Parathyroid adenoma (tissue), 2 donors: Measurements from ENCODE around the gene TBL1XR1.

Experiments
- H2AFZ ChIP-seq: fragments of 300-600 bp; sonication (generic); one replicate; pipeline ENCODE4 v1.7.0; 2017; ENCODE audit warnings: antibody characterized with exemption, mild to moderate bottlenecking
- H3K27ac ChIP-seq: fragments of 300-600 bp; sonication (generic); one replicate; pipeline ENCODE4 v1.7.0; 2017
- H3K27me3 ChIP-seq: fragments of 300-600 bp; sonication (generic); one replicate; pipeline ENCODE4 v1.7.0; 2017; ENCODE audit warnings: low read length; ENCODE audit not compliant: control insufficient read depth, insufficient read depth
- H3K36me3 ChIP-seq: fragments of 300-600 bp; sonication (generic); one replicate; pipeline ENCODE4 v1.7.0; 2017; ENCODE audit warnings: low read length; ENCODE audit not compliant: control insufficient read depth, insufficient read depth
- H3K4me1 ChIP-seq: fragments of 300-600 bp; sonication (generic); one replicate; pipeline ENCODE4 v1.7.0; 2017; ENCODE audit warnings: control low read depth
- H3K4me2 ChIP-seq: fragments of 300-600 bp; sonication (generic); one replicate; pipeline ENCODE4 v1.7.0; 2017; ENCODE audit warnings: low read length
- H3K4me3 ChIP-seq: fragments of 300-600 bp; sonication (generic); one replicate; pipeline ENCODE4 v1.7.0; 2017; ENCODE audit warnings: low read depth, low read length
- H3K79me2 ChIP-seq: fragments of 300-600 bp; sonication (generic); one replicate; pipeline ENCODE4 v1.7.0; 2017; ENCODE audit warnings: control low read depth
- H3K9ac ChIP-seq: fragments of 300-600 bp; sonication (generic); one replicate; pipeline ENCODE4 v1.7.0; 2017; ENCODE audit warnings: mild to moderate bottlenecking
- H3K9me3 ChIP-seq: fragments of 300-600 bp; sonication (generic); one replicate; pipeline ENCODE4 v1.7.0; 2017; ENCODE audit warnings: low read length; ENCODE audit not compliant: control insufficient read depth
- CTCF ChIP-seq: fragments of 300-600 bp; sonication (generic); IDR thresholded peaks from one replicate; pipeline ENCODE4 v1.7.0; 2017; ENCODE audit warnings: antibody characterized with exemption, mild to moderate bottlenecking
- donor health status: primary hyperparathyroidism.

Gene TBL1XR1

DNA sequence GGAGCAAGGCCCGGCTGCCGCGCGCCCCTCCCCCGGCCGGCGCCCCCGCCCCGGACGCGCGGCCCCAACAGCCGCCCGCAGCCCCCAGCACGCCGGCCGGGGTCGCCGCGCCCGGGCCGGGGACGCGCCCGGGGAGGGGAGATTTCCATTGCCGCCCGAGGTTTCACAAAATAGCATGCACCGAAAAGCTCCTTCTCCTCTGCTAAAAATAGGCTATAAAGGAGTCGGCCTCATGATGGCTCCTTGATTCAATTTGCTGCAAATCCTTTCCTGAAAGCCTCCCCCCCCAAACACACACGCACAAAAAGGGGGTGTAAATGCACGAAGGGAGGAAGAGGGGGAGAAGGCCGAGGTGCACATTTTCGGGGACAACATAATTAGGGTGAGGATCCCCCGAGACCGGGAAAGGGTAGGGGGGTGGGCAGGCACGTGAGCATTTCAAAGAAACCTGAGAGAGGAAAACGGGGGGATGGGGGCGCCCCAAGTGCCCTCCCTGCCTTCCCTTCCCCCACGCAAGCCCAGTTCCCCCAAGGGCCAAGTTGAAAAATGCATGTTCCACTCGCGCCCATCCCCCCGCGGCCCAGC lies 734 bp downstream of the TBL1XR1 start:
- H3K36me3 ChIP-seq: no peaks in the 10 kb centered on the region
- peak overlapping the region; percentile 77 for H3K4me3 ChIP-seq
- TF ChIP-seq CTCF: no peak
- peak overlapping the region; percentile 80 for H3K9ac ChIP-seq
- peak overlapping the region; percentile 70 for H3K4me2 ChIP-seq
- no peaks in the 10 kb centered on the region for H3K27me3 ChIP-seq
- peak overlapping the region; percentile 92 for H3K27ac ChIP-seq
- H3K79me2 ChIP-seq: peaks cover 42% of the 10 kb centered on the region
- no peaks in the 10 kb centered on the region for H3K9me3 ChIP-seq
- H2AFZ ChIP-seq: peak overlapping the region; percentile 77
- H3K4me1 ChIP-seq: peaks cover 11% of the 10 kb centered on the region

DNA sequence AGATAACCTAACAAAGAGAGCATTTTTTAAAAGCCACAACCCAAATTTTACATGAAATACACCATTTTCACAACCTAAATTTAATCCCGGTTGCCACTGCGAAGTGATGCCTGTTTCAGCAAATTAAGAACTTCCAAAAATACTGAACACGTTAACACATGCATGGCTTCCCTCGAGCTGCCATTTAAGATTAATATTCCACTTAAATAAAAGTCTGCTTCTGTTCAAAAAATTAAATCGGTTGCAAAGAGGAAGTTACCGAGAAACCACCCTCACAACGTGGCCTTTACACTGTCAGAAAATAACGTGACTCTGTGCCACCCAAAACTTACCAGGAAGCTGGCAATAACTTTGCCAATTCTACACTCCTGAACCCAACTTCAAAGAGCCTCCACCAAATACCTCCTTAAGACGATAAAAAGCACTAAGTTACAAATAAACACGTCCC lies 1.2 kb downstream of the TBL1XR1 start:
- Histone ChIP-seq H3K27me3 (no peaks in the 10 kb centered on the region), H2AFZ (peak overlapping the region; percentile 13), H3K27ac (peak overlapping the region; percentile 92), H3K4me3 (peak overlapping the region; percentile 77), H3K9ac (no peak overlapping the region), H3K4me1 (peaks cover 15% of the 10 kb centered on the region), H3K36me3 (no peaks in the 10 kb centered on the region), H3K9me3 (no peaks in the 10 kb centered on the region), H3K4me2 (peak overlapping the region; percentile 70), H3K79me2 (peaks cover 47% of the 10 kb centered on the region)
- no peak for TF ChIP-seq CTCF

DNA sequence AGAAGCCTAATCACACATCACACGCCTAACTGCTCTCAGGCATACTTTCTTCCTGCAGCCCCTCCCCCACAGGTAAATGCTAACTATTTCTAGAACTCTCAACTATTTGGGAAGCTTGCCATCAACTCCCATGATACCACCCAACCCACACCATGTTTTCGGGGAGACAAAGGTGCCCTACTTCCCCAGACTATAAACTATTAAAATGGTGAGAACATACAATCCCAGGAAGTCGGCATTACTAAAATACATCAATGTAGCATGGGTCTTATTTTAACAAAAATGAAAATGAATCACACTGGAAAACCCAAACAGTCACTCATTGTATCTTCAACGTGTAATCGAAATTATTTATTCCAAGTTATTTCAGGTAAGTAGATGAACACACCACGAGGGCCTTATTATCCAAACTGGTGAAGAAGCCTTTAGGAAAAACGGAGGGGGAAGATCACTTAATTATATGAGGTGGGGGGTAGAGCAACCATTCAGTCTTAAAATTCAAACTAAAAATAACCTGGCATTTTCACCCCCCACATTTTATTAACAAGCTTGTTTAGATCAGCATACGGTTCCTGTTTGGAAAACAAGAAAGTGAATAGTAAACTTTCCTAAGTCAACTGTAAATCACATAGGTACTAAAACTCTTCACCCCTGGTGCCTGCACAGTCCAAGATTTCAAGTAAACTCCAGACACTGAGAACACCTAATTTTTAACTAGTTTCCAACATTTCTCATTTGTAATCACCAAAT lies 1.9 kb downstream of the TBL1XR1 start:
- Histone ChIP-seq H3K79me2 (peaks cover 52% of the 10 kb centered on the region), H3K27me3 (no peaks in the 10 kb centered on the region), H2AFZ (no peak overlapping the region), H3K36me3 (no peaks in the 10 kb centered on the region), H3K4me1 (peaks cover 17% of the 10 kb centered on the region), H3K4me2 (peak overlapping the region; percentile 70), H3K9ac (no peak overlapping the region), H3K9me3 (no peaks in the 10 kb centered on the region), H3K27ac (peak overlapping the region; percentile 92), H3K4me3 (peak overlapping the region; percentile 77)
- TF ChIP-seq CTCF: no peak

DNA sequence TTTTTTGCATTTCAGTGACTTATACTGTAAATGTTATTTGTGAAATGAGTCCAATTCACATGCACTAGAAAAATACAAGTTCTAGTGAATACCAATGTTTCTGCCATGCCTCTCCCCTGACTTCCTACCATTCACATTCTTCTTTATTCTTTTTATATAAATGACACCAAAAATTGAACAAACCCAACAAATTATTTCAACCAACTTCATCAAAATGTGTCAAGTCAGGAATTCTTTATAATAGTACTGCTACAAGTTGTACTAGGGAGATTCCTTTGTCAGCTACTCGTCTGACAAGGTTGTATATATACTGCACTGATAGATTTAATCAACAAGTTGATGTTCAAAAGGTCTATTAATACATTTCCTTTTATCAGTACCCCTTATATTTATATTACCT lies 3.0 kb downstream of the TBL1XR1 start:
- Histone ChIP-seq H3K27ac (no peak overlapping the region), H3K4me3 (no peak overlapping the region), H2AFZ (no peak overlapping the region), H3K36me3 (no peaks in the 10 kb centered on the region), H3K4me2 (peak overlapping the region; percentile 70), H3K27me3 (no peaks in the 10 kb centered on the region), H3K4me1 (peaks cover 17% of the 10 kb centered on the region), H3K9me3 (no peaks in the 10 kb centered on the region), H3K9ac (no peak overlapping the region), H3K79me2 (peaks cover 57% of the 10 kb centered on the region)
- no peak for TF ChIP-seq CTCF
